CD8-positive, alpha-beta memory T cell (primary cell): Measurements from ENCODE around the gene TMED4. TPM values are rescaled to one million over a fixed set of nuclear protein-coding genes. Genes with fewer than 3 reads are reported as not detected.

Experiments
- CTCF ChIA-PET: fragments of 350-600 bp; sonication (Branson Sonifier 250); formaldehyde crosslinking; loops from one replicate; lab custom pipeline; 2021; ENCODE audit warnings: antibody characterized with exemption; lab: Charles Lee
- POLR2A ChIA-PET: fragments of 350-600 bp; sonication (Branson Sonifier 250); formaldehyde crosslinking; loops from one replicate; lab custom pipeline; 2021; ENCODE audit warnings: antibody characterized with exemption; lab: Charles Lee
- DNase-seq, 5 donors: peaks; one replicate each; pipeline versions ENCODE4 v3.0.0 to v3.0.0-alpha.2; 2020 to 2022; ENCODE audit warnings: mixed read lengths in 1 of 5
- H3K27ac ChIP-seq: one replicate; pipeline ENCODE4 v1.7.0; 2013; ENCODE audit warnings: low read depth, mild to moderate bottlenecking, low read length, moderate library complexity
- H3K27me3 ChIP-seq: 2 replicates; pipeline ENCODE4 v1.7.0; 2013; ENCODE audit warnings: low read length, mild to moderate bottlenecking; ENCODE audit not compliant: insufficient read depth, poor library complexity, severe bottlenecking
- H3K36me3 ChIP-seq: 2 replicates; pipeline ENCODE4 v1.7.0; 2013; ENCODE audit warnings: mild to moderate bottlenecking, low read length, moderate library complexity; ENCODE audit not compliant: insufficient read depth
- H3K4me1 ChIP-seq: 2 replicates; pipeline ENCODE4 v1.7.0; 2013; ENCODE audit warnings: mild to moderate bottlenecking, low read length, moderate library complexity; ENCODE audit not compliant: insufficient read depth
- H3K4me3 ChIP-seq: 2 replicates; pipeline ENCODE4 v1.7.0; 2013; ENCODE audit warnings: mild to moderate bottlenecking, low read length
- H3K9me3 ChIP-seq: 2 replicates; pipeline ENCODE4 v1.7.0; 2013; ENCODE audit warnings: mild to moderate bottlenecking, low read length
- H3K27ac Mint-ChIP-seq, 8 donors: one replicate each; pipeline ENCODE4 v1.8.0; 2020 to 2021; ENCODE audit warnings: mixed read lengths in 8 of 8, mild to moderate bottlenecking in 6 of 8, inconsistent platforms in 3 of 8, moderate library complexity in 3 of 8
- H3K27me3 Mint-ChIP-seq, 2 donors: one replicate each; pipeline ENCODE4 v1.8.0; 2020 to 2021; ENCODE audit warnings: mixed read lengths in 2 of 2, mild to moderate bottlenecking in 1 of 2, moderate library complexity in 1 of 2
- H3K36me3 Mint-ChIP-seq, 3 donors: one replicate each; pipeline ENCODE4 v1.8.0; 2020 to 2021; ENCODE audit warnings: mixed read lengths in 3 of 3, inconsistent platforms in 1 of 3, mild to moderate bottlenecking in 1 of 3
- H3K4me1 Mint-ChIP-seq, 3 donors: one replicate each; pipeline ENCODE4 v1.8.0; 2020 to 2021; ENCODE audit warnings: mixed read lengths in 3 of 3, inconsistent platforms in 1 of 3, mild to moderate bottlenecking in 1 of 3
- H3K4me3 Mint-ChIP-seq, 7 donors: one replicate each; pipeline ENCODE4 v1.8.0; 2020 to 2021; ENCODE audit warnings: mixed read lengths in 7 of 7, mild to moderate bottlenecking in 6 of 7, moderate library complexity in 4 of 7, inconsistent platforms in 2 of 7
- H3K9me3 Mint-ChIP-seq, 5 donors: one replicate each; pipeline ENCODE4 v1.8.0; 2020 to 2022; ENCODE audit warnings: mixed read lengths in 5 of 5, mild to moderate bottlenecking in 3 of 5, moderate library complexity in 2 of 5, inconsistent platforms in 1 of 5
- polyA plus RNA-seq: library from polyadenylated mRNA; unstranded; fragments of 300-500 nt; fragmentation: Illumina TruSeq; gene quantifications from one replicate; pipeline ENCODE4 v1.2.3, GENCODE V29; 2021
- total RNA-seq, 2 experiments: library from RNA; stranded (reverse); gene quantifications; one replicate each; pipeline ENCODE4 v1.2.3, GENCODE V29; 2021

The TMED4 gene
- total and polyA plus RNA-seq, 3 experiments from 2014 or later, result 78.8 to 84.3 (median 80.5) TPM

DNA sequence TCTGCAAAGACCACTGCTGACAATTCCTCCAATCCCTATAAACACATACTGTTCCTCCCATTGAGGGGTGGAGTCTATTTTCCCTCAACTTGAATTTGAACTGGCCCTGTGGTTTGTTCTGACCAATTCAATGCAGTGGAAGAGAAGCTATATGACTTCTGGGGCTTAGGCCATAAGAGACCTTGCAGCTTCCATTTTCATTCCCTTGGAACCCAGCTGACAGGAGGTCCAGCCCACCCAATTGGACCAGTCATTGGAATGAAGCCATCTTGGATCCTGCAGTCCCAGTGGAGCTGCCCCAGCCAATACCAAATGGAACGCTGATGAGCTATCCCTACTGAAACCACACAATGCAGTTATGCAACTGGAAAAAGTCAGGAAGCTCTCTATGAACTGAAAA is 8.9 kb upstream of the TMED4 start:
- H3K4me1 ChIP-seq, result peaks cover 6% of the 10 kb centered on the region
- no peaks in the 10 kb centered on the region for H3K36me3 ChIP-seq
- no peaks in the 10 kb centered on the region for H3K36me3 Mint-ChIP-seq
- peaks cover 5 to 7% (median 7%) of the 10 kb centered on the region in 3 donors for H3K4me1 Mint-ChIP-seq
- peaks cover 3% of the 10 kb centered on the region in 2 donors for H3K27me3 Mint-ChIP-seq
- POLR2A ChIA-PET, result interaction anchor here (1.0 to 2.2 kb wide), 2 partner anchors 8 to 48 kb away, joined by 5 read pairs; no protein-coding TSS in a partner anchor
- no peak overlapping the region for H3K4me3 ChIP-seq
- CTCF ChIA-PET, result interaction anchor here (0.6 to 1.4 kb wide), 4 partner anchors 93 to 341 kb away, joined by 3 to 4 read pairs (median 3); partner anchors contain the start of gene H2AZ2
- H3K27me3 ChIP-seq, result no peaks in the 10 kb centered on the region
- no peak for DNase-seq
- no peaks in the 10 kb centered on the region for H3K9me3 Mint-ChIP-seq
- H3K27ac ChIP-seq, result no peak overlapping the region
- no peak overlapping the region for H3K4me3 Mint-ChIP-seq
- H3K27ac Mint-ChIP-seq, result no peak overlapping the region
- H3K9me3 ChIP-seq, result no peaks in the 10 kb centered on the region

DNA sequence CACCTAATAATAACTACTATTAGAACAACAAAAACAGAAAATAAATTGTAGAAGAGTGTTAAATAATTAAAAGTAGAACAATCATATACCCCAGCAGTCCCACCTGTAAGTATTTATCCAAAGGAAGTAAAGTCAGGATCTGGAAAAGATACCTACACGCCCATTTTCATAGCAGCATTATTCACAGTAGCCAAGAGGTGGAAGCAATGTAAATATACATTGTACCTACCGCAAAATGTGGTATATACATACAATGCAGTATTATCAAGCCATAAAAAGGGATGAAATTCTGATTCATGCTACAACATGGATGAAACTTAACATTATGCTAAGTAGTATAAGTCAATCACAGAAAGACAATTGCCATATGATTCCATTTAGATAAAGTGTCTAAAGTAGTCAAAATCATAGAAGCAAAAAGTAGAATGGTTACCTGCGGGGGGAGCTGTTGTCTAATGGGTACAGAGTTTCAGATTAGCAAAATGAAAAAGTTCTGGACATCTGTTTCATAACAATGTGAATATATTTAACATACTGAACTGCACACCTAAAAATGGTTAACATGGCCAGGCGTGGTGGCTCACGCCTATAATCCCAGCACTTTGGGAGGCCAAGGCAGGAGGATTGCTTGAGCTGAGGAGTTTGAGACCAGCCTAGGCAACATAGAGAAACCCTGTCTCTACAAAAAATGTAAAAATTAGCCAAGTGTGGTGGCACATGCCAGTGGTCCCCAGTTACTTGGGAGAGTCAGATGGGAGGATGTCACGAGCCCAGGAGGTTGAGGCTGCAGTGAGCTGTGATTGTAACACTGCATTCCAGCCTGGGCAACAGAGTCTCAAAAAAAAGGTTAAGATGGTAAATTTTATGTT is 6.0 kb upstream of the TMED4 start:
- ChIA-PET POLR2A (no interaction called here), CTCF (interaction anchor here (0.8 to 1.7 kb wide), 11 partner anchors 13 to 307 kb away, joined by 3 to 7 read pairs (median 4); partner anchors contain the start of gene H2AZ2)
- H3K27me3 Mint-ChIP-seq, result no peaks in the 10 kb centered on the region
- Histone ChIP-seq H3K36me3 (no peaks in the 10 kb centered on the region), H3K4me3 (no peak overlapping the region), H3K4me1 (peaks cover 7% of the 10 kb centered on the region), H3K27me3 (no peaks in the 10 kb centered on the region), H3K27ac (no peak overlapping the region), H3K9me3 (no peaks in the 10 kb centered on the region)
- no peaks in the 10 kb centered on the region for H3K9me3 Mint-ChIP-seq
- H3K4me3 Mint-ChIP-seq, result no peak overlapping the region
- peak overlapping the region in 5 of 8 donors; percentile 17 to 66 (median 40) for H3K27ac Mint-ChIP-seq
- H3K4me1 Mint-ChIP-seq, result peaks cover 5 to 10% (median 7%) of the 10 kb centered on the region in 3 donors
- no peaks in the 10 kb centered on the region for H3K36me3 Mint-ChIP-seq
- DNase-seq, result peak; percentile 35 to 66 (median 49)

DNA sequence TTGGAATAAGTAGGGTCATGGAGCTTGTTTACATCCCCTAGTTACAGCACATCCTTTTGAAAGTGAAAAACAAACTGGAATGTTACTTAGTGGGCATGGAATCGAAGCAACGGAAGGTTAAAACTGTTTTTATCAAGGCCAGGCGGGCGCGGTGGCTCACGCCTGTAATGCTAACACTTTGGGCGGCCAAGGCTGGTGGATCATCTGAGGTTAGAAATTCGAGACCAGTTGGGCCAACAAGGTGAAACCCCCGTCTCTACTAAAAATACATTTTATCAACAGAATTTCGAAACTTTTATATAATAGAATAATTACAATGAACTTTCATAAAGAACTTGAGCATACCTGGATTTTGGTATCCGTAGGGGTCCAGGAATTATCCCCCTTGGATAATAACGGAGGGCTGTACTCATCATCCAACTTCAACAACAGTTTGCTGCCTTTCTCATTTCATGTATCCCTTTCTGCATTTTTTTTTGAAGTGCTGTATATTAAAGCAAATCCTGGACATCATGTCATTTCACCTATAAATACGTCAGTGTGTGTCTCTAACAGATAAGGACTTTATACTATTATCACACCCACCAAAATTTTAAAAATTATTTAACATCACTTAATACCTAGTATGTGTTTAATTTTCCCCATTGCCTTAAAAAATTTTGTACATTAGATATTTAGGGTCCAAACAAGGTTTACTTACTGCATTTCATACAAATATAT is 1.3 kb upstream of the TMED4 start:
- Mint-ChIP-seq H3K36me3 (peaks cover 3 to 37% (median 14%) of the 10 kb centered on the region in 3 donors), H3K27me3 (peaks cover 0 to 3% of the 10 kb centered on the region in 2 donors), H3K9me3 (peaks cover 0 to 3% (median 0%) of the 10 kb centered on the region in 5 donors), H3K4me3 (peak overlapping the region; percentile 86 to 96 (median 90)), H3K27ac (peak overlapping the region; percentile 96 to 98 (median 97)), H3K4me1 (peaks cover 23 to 52% (median 40%) of the 10 kb centered on the region in 3 donors)
- Histone ChIP-seq H3K4me1 (peaks cover 25% of the 10 kb centered on the region), H3K4me3 (peak overlapping the region; percentile 96), H3K36me3 (peaks cover 24% of the 10 kb centered on the region), H3K27ac (peak overlapping the region; percentile 99), H3K27me3 (no peaks in the 10 kb centered on the region), H3K9me3 (no peaks in the 10 kb centered on the region)
- ChIA-PET POLR2A (interaction anchor here (0.8 to 3.0 kb wide), 7 partner anchors 8 to 302 kb away, joined by 3 to 40 read pairs (median 16); partner anchors contain the start of genes DDX56, H2AZ2, PPIA and PURB), CTCF (interaction anchor here (1.0 to 3.6 kb wide), 8 partner anchors 8 to 552 kb away, joined by 3 to 18 read pairs (median 6); partner anchors contain the start of genes H2AZ2 and OGDH)
- no peak for DNase-seq

DNA sequence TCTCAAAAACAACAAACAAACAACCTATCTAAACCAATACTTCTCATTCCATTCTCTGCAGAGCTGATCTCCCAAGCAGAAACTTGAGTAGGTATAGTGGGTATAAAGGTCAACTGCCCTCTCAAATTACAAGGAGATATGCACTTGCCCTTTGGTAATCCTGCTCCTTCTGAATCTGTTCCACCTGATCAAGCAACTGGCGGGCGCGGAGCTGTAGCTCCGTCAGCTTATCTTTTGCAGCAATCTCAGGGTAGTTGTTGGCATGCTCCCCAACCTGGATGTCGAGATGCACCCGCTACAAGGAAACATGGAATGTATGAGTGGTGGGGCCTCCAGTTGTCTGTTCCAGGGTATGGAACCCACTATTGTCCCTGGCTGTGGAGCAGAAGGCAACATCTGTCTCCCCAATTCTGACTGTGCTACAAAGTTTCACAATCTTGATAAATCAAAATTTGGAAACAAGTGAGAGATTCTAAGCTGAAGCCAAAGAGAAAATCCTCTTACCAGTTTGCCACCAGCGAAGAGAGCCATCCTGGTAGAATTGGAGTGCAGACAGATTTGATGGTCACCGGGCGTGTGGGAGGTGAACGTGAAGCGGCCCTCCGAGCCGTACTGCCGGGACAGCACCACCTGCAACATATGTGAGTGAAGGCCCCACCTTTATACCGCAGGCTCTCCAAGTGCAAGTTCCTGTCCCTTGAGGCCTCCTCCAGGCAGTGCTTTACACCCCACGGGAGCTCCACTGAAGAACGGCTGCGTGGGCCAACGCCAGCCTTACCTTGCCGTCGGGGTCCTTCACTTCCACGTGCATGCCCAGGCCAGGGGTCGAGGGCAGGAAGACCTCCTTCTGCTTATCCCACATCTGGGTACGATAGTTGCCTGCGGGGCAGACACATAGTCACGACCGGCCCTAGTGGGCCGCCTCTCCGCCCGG is 819 bp downstream of the TMED4 start:
- Mint-ChIP-seq H3K27me3 (peaks cover 0 to 3% of the 10 kb centered on the region in 2 donors), H3K4me3 (peak overlapping the region; percentile 86 to 96 (median 90)), H3K4me1 (peaks cover 20 to 50% (median 35%) of the 10 kb centered on the region in 3 donors), H3K9me3 (peaks cover 0 to 3% (median 0%) of the 10 kb centered on the region in 5 donors), H3K36me3 (peaks cover 4 to 48% (median 15%) of the 10 kb centered on the region in 3 donors), H3K27ac (peak overlapping the region; percentile 96 to 98 (median 97))
- CTCF ChIA-PET, result interaction anchor here (1.0 to 3.6 kb wide), 9 partner anchors 8 to 303 kb away, joined by 3 to 18 read pairs (median 4); partner anchors contain the start of genes DDX56 and H2AZ2
- Histone ChIP-seq H3K27ac (peak overlapping the region; percentile 99), H3K4me1 (peaks cover 21% of the 10 kb centered on the region), H3K27me3 (no peaks in the 10 kb centered on the region), H3K36me3 (peaks cover 28% of the 10 kb centered on the region), H3K4me3 (peak overlapping the region; percentile 85), H3K9me3 (no peaks in the 10 kb centered on the region)
- peak; percentile 35 to 69 (median 54) for DNase-seq
- POLR2A ChIA-PET, result interaction anchor here (0.6 to 3.0 kb wide), 13 partner anchors 8 to 304 kb away, joined by 3 to 40 read pairs (median 6); partner anchors contain the start of genes DDX56, H2AZ2, OGDH and PPIA

DNA sequence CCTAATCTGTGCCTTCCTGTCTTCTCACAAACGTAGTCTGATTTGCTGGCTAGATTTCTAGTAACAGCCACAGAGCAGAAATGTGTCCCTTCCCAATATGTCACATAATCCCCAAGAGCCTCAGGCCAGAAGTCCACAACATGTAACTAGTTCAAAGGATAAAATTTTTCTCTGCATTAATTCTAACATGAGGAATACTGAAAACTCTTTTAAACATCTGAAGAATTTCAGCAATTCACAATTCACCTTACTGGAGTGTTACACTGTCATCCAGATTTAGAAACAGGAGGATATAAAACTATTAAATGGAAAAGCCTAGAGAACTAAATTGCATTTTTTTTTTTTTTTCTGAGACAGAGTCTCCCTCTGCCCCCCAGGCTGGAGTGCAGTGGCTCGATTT is 5.8 kb downstream of the TMED4 start:
- H3K36me3 Mint-ChIP-seq, result peaks cover 8 to 78% (median 18%) of the 10 kb centered on the region in 3 donors
- H3K27me3 ChIP-seq, result no peaks in the 10 kb centered on the region
- ChIA-PET POLR2A (interaction anchor here (0.6 to 1.2 kb wide), 2 partner anchors 27 to 272 kb away, joined by 4 to 15 read pairs; no protein-coding TSS in a partner anchor), CTCF (interaction anchor here (1.0 to 5.9 kb wide), 2 partner anchors 11 to 281 kb away, joined by 3 to 34 read pairs; no protein-coding TSS in a partner anchor)
- peaks cover 38% of the 10 kb centered on the region for H3K4me1 ChIP-seq
- peaks cover 47% of the 10 kb centered on the region for H3K36me3 ChIP-seq
- no peaks in the 10 kb centered on the region for H3K9me3 ChIP-seq
- no peak overlapping the region for H3K27ac ChIP-seq
- H3K27ac Mint-ChIP-seq, result peak overlapping the region in 7 of 8 donors; percentile 33 to 95 (median 55)
- no peaks in the 10 kb centered on the region for H3K9me3 Mint-ChIP-seq
- no peaks in the 10 kb centered on the region for H3K27me3 Mint-ChIP-seq
- DNase-seq, result no peak
- peaks cover 49 to 75% (median 65%) of the 10 kb centered on the region in 3 donors for H3K4me1 Mint-ChIP-seq
- peak overlapping the region in 4 of 7 donors; percentile 58 to 74 (median 62) for H3K4me3 Mint-ChIP-seq
- no peak overlapping the region for H3K4me3 ChIP-seq

DNA sequence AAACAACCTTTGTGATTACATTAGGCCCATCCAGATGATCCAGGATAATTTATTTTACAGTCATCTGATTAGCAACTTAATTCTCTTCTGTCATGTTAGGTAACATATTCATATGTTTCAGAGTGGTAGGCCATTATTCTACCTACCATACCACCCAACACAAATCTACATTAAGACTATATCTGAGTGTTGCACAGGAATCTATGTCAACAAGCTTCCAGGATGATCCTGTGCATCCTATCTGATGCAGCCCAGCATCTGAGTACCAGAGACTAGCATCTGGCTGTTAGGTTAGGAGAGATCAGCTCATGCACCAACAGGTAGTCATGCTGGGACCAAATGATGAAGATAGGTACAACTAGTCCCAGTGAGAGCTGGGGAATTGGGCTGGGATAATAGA is 7.0 kb downstream of the TMED4 start:
- no peaks in the 10 kb centered on the region for H3K9me3 ChIP-seq
- Mint-ChIP-seq H3K27ac (peak overlapping the region; percentile 95 to 99 (median 99)), H3K36me3 (peaks cover 8 to 80% (median 15%) of the 10 kb centered on the region in 3 donors), H3K4me1 (peaks cover 45 to 63% (median 55%) of the 10 kb centered on the region in 3 donors), H3K9me3 (no peaks in the 10 kb centered on the region), H3K4me3 (peak overlapping the region in 6 of 7 donors; percentile 92 to 97 (median 96)), H3K27me3 (no peaks in the 10 kb centered on the region)
- no peak overlapping the region for H3K4me3 ChIP-seq
- ChIA-PET POLR2A (interaction anchor here (1.8 kb wide), 1 partner anchor 9 kb away, joined by 5 read pairs; no protein-coding TSS in a partner anchor), CTCF (interaction anchor here (1.5 to 5.9 kb wide), 2 partner anchors 10 to 271 kb away, joined by 4 to 34 read pairs; no protein-coding TSS in a partner anchor)
- H3K27me3 ChIP-seq, result no peaks in the 10 kb centered on the region
- peak overlapping the region; percentile 0 for H3K27ac ChIP-seq
- peaks cover 51% of the 10 kb centered on the region for H3K36me3 ChIP-seq
- peaks cover 26% of the 10 kb centered on the region for H3K4me1 ChIP-seq
- DNase-seq, result no peak
